Panc1 (cell line): ENCODE data around the gene SMAD3.

Experiments used
- CTCF ChIP-seq: fragments of 450-650 bp; IDR thresholded peaks from 2 replicates; pipeline ENCODE4 v1.5.1; 2017; ENCODE audit warnings: mild to moderate bottlenecking
- POLR2AphosphoS5 ChIP-seq: IDR thresholded peaks from 2 replicates; pipeline ENCODE4 v1.6.1; 2012; ENCODE audit warnings: mild to moderate bottlenecking, low read depth, low read length, moderate library complexity
- SIN3A ChIP-seq: IDR thresholded peaks from 2 replicates; pipeline ENCODE4 v1.6.1; 2012; ENCODE audit warnings: low read depth, mild to moderate bottlenecking, low read length, moderate library complexity, borderline replicate concordance; ENCODE audit not compliant: insufficient read depth
- TCF7L2 ChIP-seq: IDR thresholded peaks from 2 replicates; pipeline ENCODE4 v1.6.1; 2011; ENCODE audit warnings: mild to moderate bottlenecking, low read depth, low read length, inconsistent platforms

DNA sequence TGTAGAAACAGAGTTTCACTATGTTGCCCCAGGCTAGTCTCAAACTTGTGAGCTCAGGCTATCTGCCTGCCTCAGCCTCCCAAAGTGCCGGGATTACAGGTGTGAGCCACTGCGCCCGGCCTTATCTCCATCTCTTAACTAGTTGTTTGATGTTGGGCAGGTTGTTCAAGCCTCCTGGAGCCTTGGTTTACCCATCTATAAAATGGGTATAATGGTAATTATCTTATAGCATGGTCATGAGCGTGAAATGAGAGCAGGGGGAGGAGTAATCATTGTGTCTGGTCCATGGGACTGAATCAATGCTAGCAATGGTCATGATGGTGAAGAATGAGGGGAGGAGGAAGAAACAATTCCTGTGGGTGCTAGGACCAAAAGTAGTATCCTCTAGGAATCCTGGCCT is 32.0 kb downstream of the SMAD3 start:
- TF ChIP-seq SIN3A: no peak
- no peak for TF ChIP-seq CTCF
- TF ChIP-seq TCF7L2: no peak
- TF ChIP-seq POLR2AphosphoS5: no peak
